Stimulated activated CD4-positive, alpha-beta T cell treated with anti-CD3 and anti-CD28 coated beads, Interleukin-15, amount 100 ng/mL, for 1 hour (primary cell): ENCODE measurements around the gene APOBEC3C.
"Not testable (repeated sequence)": the region's sequence is repeated elsewhere in the genome, so short reads cannot be mapped to it uniquely, and the experiment has no call there.

Experiments
- DNase-seq, 2 donors: peaks; one replicate each; pipeline ENCODE4 v3.0.0-alpha.2; 2020; ENCODE audit warnings: low read depth in 1 of 2, low spot score in 1 of 2

The APOBEC3C gene

DNA sequence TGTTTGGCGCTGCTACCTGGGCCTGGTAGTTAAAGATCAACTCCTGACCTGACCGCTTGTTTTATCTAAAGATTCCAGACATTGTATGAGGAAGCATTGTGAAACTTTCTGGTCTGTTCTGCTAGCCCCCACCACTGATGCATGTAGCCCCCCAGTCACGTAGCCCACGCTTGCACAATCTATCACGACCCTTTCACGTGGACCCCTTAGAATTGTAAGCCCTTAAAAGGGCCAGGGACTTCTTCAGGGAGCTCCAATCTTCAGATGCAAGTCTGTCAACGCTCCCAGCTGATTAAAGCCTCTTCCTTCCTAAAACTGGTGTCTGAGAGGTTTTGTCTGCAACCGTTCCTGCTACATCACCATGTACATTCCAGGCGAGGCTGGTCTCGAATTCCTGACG is 41.6 kb downstream of the APOBEC3C start:
- DNase-seq = no peak

DNA sequence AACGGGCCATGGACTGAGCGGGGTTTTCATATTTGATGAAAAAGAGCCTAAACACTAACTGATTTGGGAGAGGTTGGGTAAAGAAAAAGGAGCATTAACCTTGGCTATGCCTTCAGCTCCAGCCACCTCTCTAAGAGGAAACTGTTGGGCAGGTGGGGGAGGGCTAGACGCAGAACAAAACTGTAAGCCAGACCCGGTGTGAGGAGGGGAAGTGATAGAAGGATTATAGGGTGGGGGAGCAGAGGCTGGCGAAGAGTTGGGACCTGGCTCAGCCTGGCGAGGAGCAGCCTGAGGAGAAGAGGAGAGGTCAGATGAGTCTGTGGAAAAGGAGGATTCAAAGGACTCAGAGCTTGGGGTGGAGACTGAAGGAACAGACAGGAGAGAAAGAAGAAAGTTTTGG is 47.2 kb downstream of the APOBEC3C start:
- not testable (repeated sequence) for DNase-seq

DNA sequence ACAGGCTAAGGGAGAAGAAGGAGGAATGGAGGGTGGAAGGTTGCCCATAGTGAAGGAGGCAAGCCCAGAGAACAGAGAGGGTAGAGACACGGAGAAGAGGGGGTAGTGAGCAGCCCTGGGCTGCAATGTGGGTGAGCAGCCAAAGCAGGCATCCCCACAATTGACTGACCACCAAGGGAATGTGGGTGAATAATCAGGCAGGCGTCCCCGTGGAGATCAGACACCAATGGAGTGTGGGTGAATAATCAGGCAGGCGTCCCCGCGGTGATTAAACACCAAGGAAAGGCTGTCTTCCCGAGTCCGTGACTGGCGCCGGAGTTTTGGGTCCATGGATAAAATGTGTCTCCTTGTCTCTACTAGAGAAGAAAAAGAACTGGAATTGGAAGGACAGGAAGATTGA is 47.9 kb downstream of the APOBEC3C start:
- DNase-seq = not testable (repeated sequence)

DNA sequence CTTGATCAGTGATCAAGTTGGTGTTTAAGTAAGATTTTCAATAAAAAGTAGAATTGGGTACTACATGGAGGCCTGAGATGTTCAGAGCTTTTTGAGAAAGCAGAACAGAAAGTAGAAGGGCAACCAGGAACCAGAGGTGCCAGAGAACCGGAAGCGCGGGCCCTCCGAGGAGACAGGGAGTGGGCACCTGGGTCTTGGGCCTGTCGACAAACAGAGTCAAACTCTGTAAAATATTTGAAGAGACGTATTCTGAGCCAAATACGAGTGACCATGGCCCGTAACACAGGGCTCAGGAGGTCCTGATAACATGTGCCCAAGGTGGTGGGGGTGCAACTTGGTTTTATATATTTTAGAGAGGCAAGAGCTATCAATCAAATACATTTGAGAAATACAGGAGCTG is 49.8 kb downstream of the APOBEC3C start:
- not testable (repeated sequence) for DNase-seq

DNA sequence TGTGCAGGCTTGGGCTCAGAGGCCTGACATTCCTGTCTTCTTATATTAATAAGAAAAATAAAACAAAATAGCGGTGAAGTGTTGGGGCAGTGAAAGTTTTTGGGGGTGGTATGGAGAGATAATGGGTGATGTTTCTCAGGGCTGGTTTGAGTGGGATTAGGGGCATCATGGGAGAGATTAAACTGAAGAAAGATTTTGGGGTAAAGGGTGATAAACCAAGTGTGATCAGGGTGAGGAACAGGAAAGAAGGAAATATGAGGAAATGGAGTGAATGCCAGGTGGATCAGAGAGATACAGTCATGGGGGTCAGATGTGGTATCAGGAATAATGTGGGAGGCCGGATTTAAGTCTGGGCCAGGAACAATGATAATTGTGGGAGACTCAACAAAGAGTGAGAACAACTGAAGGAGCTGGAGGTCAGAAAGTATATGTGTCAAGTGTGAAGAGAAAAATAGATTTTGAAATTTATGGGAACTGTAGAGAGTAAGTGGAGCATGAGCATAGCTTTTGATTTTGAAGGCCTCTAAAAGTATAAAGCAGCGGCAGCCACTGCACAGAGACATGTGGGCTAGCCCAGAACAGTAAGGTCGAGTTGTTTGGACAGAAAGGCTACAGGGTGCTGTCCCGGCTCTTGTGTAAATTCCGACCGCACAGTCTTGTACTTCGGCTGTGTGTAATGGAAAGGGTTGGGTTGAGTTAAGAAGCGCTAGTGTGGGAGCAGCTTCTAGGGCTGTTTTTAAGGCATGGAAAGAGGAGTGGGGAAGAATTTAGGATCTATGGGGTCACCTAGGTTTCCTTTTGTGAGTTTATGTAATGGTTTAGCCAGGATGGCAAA is 52.6 kb downstream of the APOBEC3C start:
- DNase-seq = not testable (repeated sequence)

DNA sequence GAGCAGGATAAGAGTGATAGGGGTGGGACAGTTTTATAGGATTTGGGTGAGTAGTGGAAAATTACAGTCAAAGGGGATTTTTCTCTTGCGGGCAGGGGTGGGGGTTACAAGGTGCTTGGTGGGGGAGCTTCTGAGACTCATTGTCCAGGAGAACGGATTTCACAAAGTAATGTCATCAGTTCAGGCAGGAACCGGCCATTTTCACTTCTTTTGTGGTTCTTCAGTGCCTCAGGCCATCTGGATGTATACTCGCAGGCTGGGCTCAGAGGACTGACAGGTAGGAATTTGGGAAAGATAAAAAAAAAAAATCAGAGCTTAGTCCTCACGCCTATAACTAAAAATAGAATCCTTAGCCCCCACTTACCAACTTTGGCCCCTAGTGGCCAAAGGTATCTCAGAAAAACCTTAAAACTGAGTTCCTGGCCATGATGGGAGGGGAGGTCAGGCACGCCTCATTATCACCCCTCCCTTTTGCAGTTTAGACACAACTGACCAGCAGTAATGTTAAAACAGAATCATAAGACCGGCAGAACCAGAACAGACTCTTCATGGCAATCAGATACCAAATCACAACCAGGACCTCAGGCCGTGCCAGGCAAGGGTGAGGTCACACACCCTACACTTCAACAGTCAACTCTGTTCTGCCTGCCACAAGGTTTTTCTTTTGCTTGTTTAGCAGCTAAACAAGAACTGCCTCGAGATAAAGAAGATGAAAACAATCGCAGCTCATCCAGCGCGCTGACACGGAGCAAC is 54.2 kb downstream of the APOBEC3C start:
- no peak for DNase-seq
